H1 (cell line): ENCODE results near the gene SPAG17. TPM values are rescaled to one million over a fixed set of nuclear protein-coding genes. Genes with fewer than 3 reads are reported as not detected.

Experiments used
- GTF2F1 ChIP-seq: IDR thresholded peaks from 2 replicates; pipeline ENCODE4 v1.6.1; 2012; ENCODE audit warnings: low read depth, low read length, improper control_type of control experiment, borderline replicate concordance
- HDAC2 ChIP-seq, 2 experiments: fragments of 300-600 bp in 1 of 2; sonication (generic) in 1 of 2; IDR thresholded peaks; 2 replicates each; pipeline ENCODE4 v1.6.1; 2011 to 2012; ENCODE audit warnings: low read depth in 2 of 2, low read length in 2 of 2, mild to moderate bottlenecking in 2 of 2, moderate library complexity in 2 of 2, borderline replicate concordance in 1 of 2, inconsistent platforms in 1 of 2
- POU5F1 ChIP-seq: IDR thresholded peaks from 2 replicates; pipeline ENCODE4 v1.6.1; 2011; ENCODE audit warnings: low read depth, mild to moderate bottlenecking, low read length, moderate library complexity
- RXRA ChIP-seq: IDR thresholded peaks from 2 replicates; pipeline ENCODE4 v1.6.1; 2011; ENCODE audit warnings: low read depth, mild to moderate bottlenecking, low read length, moderate library complexity; ENCODE audit not compliant: insufficient read depth
- ZNF274 ChIP-seq: IDR thresholded peaks from 2 replicates; pipeline ENCODE4 v1.7.0; 2012; ENCODE audit warnings: low read length, borderline replicate concordance; ENCODE audit errors: extremely low read depth
- polyA plus RNA-seq, 7 experiments: library from polyadenylated mRNA; depleted of rRNA in 3 of 7; stranded (reverse) in 5 of 7; unstranded in 2 of 7; fragments of >200 nt in 5 of 7; fragments of 200-250 nt in 2 of 7; gene quantifications; 1 replicate in 5 of 7; 2 replicates in 1 of 7; 4 replicates in 1 of 7; pipeline versions ENCODE4 v1.2.1 to v1.2.3, GENCODE V29; 2011 to 2013; ENCODE audit warnings: missing spikeins in 2 of 7, mixed read lengths in 2 of 7
- total RNA-seq: library from RNA; stranded (reverse); fragmentation: NEBNext Ultra II Directional; extraction: Animal tissue kit (Norgen Biotek cat#: 25700); gene quantifications from 2 replicates; pipeline ENCODE4 v1.2.1, GENCODE V29; 2021
- TF ChIP-seq, protein P1 (sequence below): IDR thresholded peaks from 2 replicates; pipeline ENCODE4 v1.6.1; 2012; ENCODE audit warnings: low read length, inconsistent platforms

SPAG17 gene
- total and polyA plus RNA-seq, 2 of the 8 experiments (the other 6 are each of a cell fraction or from before 2014, with no cell fraction given) = 0.56 to 0.62 TPM

GRCh38 chr1:118123116-118123839 is 61.8 kb downstream of the SPAG17 start (continued):
- TF ChIP-seq POU5F1 (no peak), RXRA (no peak), GTF2F1 (no peak), HDAC2 (IDR thresholded peaks at IDR 0.05; ENCODE audit: borderline replicate concordance in 1 of 2, low read depth in 2 of 2, low read length in 2 of 2) (no peak), ZNF274 (no peak)
- TF ChIP-seq, protein P1, sequence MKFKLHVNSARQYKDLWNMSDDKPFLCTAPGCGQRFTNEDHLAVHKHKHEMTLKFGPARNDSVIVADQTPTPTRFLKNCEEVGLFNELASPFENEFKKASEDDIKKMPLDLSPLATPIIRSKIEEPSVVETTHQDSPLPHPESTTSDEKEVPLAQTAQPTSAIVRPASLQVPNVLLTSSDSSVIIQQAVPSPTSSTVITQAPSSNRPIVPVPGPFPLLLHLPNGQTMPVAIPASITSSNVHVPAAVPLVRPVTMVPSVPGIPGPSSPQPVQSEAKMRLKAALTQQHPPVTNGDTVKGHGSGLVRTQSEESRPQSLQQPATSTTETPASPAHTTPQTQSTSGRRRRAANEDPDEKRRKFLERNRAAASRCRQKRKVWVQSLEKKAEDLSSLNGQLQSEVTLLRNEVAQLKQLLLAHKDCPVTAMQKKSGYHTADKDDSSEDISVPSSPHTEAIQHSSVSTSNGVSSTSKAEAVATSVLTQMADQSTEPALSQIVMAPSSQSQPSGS = no peak
